ENCODE results near the gene MBP. TPM values are rescaled to one million over a fixed set of nuclear protein-coding genes. Genes with fewer than 3 reads are reported as not detected.
A peak's percentile ranks its signal among the peaks of the same experiment; 100 is the strongest.

MBP gene
- polyA plus RNA-seq, 4 donors = 14.3 to 34.3 (median 23.0) TPM

- H3K4me3 ChIP-seq (ENCODE audit: low read depth in 1 of 3, low read length in 3 of 3) = no peak overlapping the region
- no peak for FAIRE-seq
These were observed 76.1 kb downstream of the MBP start for GRCh38 chr18:77056344-77057005.

GRCh38 chr18:77055429-77056300, 76.9 kb downstream of the MBP start:
- H3K36me3 ChIP-seq (ENCODE audit: control insufficient read depth in 3 of 3, insufficient read depth in 2 of 3, low read depth in 1 of 3, low read length in 3 of 3) = peaks cover 0 to 39% (median 0%) of the 10 kb centered on the region in 3 donors
- DNase-seq (peak; percentile 25 to 58), FAIRE-seq (no peak)
- no peaks in the 10 kb centered on the region for H3K9me3 ChIP-seq (ENCODE audit: control insufficient read depth in 2 of 2, insufficient read depth in 1 of 2, low read depth in 1 of 2, low read length in 1 of 2)
- WGBS, 3 donors = 33 to 42% (median 41%) methylated on average over 15 of the region's 15 CpGs
- H3K4me3 ChIP-seq (ENCODE audit: low read depth in 1 of 3, low read length in 3 of 3) = no peak overlapping the region
- no peaks in the 10 kb centered on the region for H3K27me3 ChIP-seq (ENCODE audit: control insufficient read depth in 3 of 3, insufficient read depth in 3 of 3, low read length in 3 of 3)
- peaks cover 14 to 52% (median 15%) of the 10 kb centered on the region in 3 donors for H3K4me1 ChIP-seq (ENCODE audit: control insufficient read depth in 3 of 3, insufficient read depth in 2 of 3, low read depth in 1 of 3, low read length in 2 of 3)
- peak overlapping the region; percentile 81 to 88 (median 87) for H3K27ac ChIP-seq (ENCODE audit: low read depth in 1 of 3, low read length in 2 of 3)

More at GRCh38 chr18:77056344-77057005, 76.1 kb downstream of the MBP start:
- H3K27me3 ChIP-seq (ENCODE audit: control insufficient read depth in 3 of 3, insufficient read depth in 3 of 3, low read length in 3 of 3) = no peaks in the 10 kb centered on the region
- H3K9me3 ChIP-seq (ENCODE audit: control insufficient read depth in 2 of 2, insufficient read depth in 1 of 2, low read depth in 1 of 2, low read length in 1 of 2) = no peaks in the 10 kb centered on the region
- 10 to 33% (median 22%) methylated on average over 21 of the region's 21 CpGs for WGBS, 3 donors
- peaks cover 14 to 60% (median 17%) of the 10 kb centered on the region in 3 donors for H3K4me1 ChIP-seq (ENCODE audit: control insufficient read depth in 3 of 3, insufficient read depth in 2 of 3, low read depth in 1 of 3, low read length in 2 of 3)
- H3K36me3 ChIP-seq (ENCODE audit: control insufficient read depth in 3 of 3, insufficient read depth in 2 of 3, low read depth in 1 of 3, low read length in 3 of 3) = peaks cover 0 to 40% (median 0%) of the 10 kb centered on the region in 3 donors
- peak overlapping the region; percentile 81 to 88 (median 82) for H3K27ac ChIP-seq (ENCODE audit: low read depth in 1 of 3, low read length in 2 of 3)
- DNase-seq = peak; percentile 90 to 92

GRCh38 chr18:77054606-77055428, 77.8 kb downstream of the MBP start:
- Histone ChIP-seq H3K36me3 (ENCODE audit: control insufficient read depth in 3 of 3, insufficient read depth in 2 of 3, low read depth in 1 of 3, low read length in 3 of 3) (peaks cover 0 to 34% (median 0%) of the 10 kb centered on the region in 3 donors), H3K27me3 (ENCODE audit: control insufficient read depth in 3 of 3, insufficient read depth in 3 of 3, low read length in 3 of 3) (no peaks in the 10 kb centered on the region), H3K4me1 (ENCODE audit: control insufficient read depth in 3 of 3, insufficient read depth in 2 of 3, low read depth in 1 of 3, low read length in 2 of 3) (peaks cover 14 to 48% (median 15%) of the 10 kb centered on the region in 3 donors), H3K4me3 (ENCODE audit: low read depth in 1 of 3, low read length in 3 of 3) (peak overlapping the region in 1 of 3 donors; percentile 6), H3K9me3 (ENCODE audit: control insufficient read depth in 2 of 2, insufficient read depth in 1 of 2, low read depth in 1 of 2, low read length in 1 of 2) (no peaks in the 10 kb centered on the region), H3K27ac (ENCODE audit: low read depth in 1 of 3, low read length in 2 of 3) (peak overlapping the region; percentile 87 to 88 (median 88))
- FAIRE-seq (no peak), DNase-seq (peak; percentile 86 to 94)
- 4 to 14% (median 7%) methylated on average over 15 of the region's 15 CpGs for WGBS, 3 donors

GRCh38 chr18:77054288-77054605, 78.3 kb downstream of the MBP start:
- Histone ChIP-seq H3K27ac (ENCODE audit: low read depth in 1 of 3, low read length in 2 of 3) (peak overlapping the region; percentile 87 to 88 (median 88)), H3K9me3 (ENCODE audit: control insufficient read depth in 2 of 2, insufficient read depth in 1 of 2, low read depth in 1 of 2, low read length in 1 of 2) (no peaks in the 10 kb centered on the region), H3K36me3 (ENCODE audit: control insufficient read depth in 3 of 3, insufficient read depth in 2 of 3, low read depth in 1 of 3, low read length in 3 of 3) (peaks cover 0 to 34% (median 0%) of the 10 kb centered on the region in 3 donors), H3K27me3 (ENCODE audit: control insufficient read depth in 3 of 3, insufficient read depth in 3 of 3, low read length in 3 of 3) (no peaks in the 10 kb centered on the region), H3K4me1 (ENCODE audit: control insufficient read depth in 3 of 3, insufficient read depth in 2 of 3, low read depth in 1 of 3, low read length in 2 of 3) (peaks cover 14 to 46% (median 15%) of the 10 kb centered on the region in 3 donors), H3K4me3 (ENCODE audit: low read depth in 1 of 3, low read length in 3 of 3) (peak overlapping the region in 1 of 3 donors; percentile 6)
- DNase-seq (no peak), FAIRE-seq (no peak)
- 45 to 49% (median 46%) methylated on average over 6 of the region's 6 CpGs for WGBS, 3 donors

- FAIRE-seq (no peak), DNase-seq (no peak)
- Histone ChIP-seq H3K27ac (ENCODE audit: low read depth in 1 of 3, low read length in 2 of 3) (peak overlapping the region; percentile 87 to 88 (median 88)), H3K27me3 (ENCODE audit: control insufficient read depth in 3 of 3, insufficient read depth in 3 of 3, low read length in 3 of 3) (no peaks in the 10 kb centered on the region), H3K36me3 (ENCODE audit: control insufficient read depth in 3 of 3, insufficient read depth in 2 of 3, low read depth in 1 of 3, low read length in 3 of 3) (peaks cover 0 to 33% (median 0%) of the 10 kb centered on the region in 3 donors), H3K4me3 (ENCODE audit: low read depth in 1 of 3, low read length in 3 of 3) (no peak overlapping the region), H3K9me3 (ENCODE audit: control insufficient read depth in 2 of 2, insufficient read depth in 1 of 2, low read depth in 1 of 2, low read length in 1 of 2) (no peaks in the 10 kb centered on the region), H3K4me1 (ENCODE audit: control insufficient read depth in 3 of 3, insufficient read depth in 2 of 3, low read depth in 1 of 3, low read length in 2 of 3) (peaks cover 14 to 46% (median 15%) of the 10 kb centered on the region in 3 donors)
- WGBS, 3 donors = 85 to 90% (median 88%) methylated on average over 18 of the region's 18 CpGs
These were observed 78.8 kb downstream of the MBP start for GRCh38 chr18:77053616-77054287.

- peaks cover 0 to 30% (median 0%) of the 10 kb centered on the region in 3 donors for H3K36me3 ChIP-seq (ENCODE audit: control insufficient read depth in 3 of 3, insufficient read depth in 2 of 3, low read depth in 1 of 3, low read length in 3 of 3)
- DNase-seq = no peak
- H3K27ac ChIP-seq (ENCODE audit: low read depth in 1 of 3, low read length in 2 of 3) = peak overlapping the region in 1 of 3 donors; percentile 50
- peaks cover 14 to 46% (median 15%) of the 10 kb centered on the region in 3 donors for H3K4me1 ChIP-seq (ENCODE audit: control insufficient read depth in 3 of 3, insufficient read depth in 2 of 3, low read depth in 1 of 3, low read length in 2 of 3)
- no peaks in the 10 kb centered on the region for H3K9me3 ChIP-seq (ENCODE audit: control insufficient read depth in 2 of 2, insufficient read depth in 1 of 2, low read depth in 1 of 2, low read length in 1 of 2)
- WGBS, 3 donors = 77 to 95% (median 87%) methylated on average over 5 of the region's 5 CpGs
- no peak for FAIRE-seq
- no peak overlapping the region for H3K4me3 ChIP-seq (ENCODE audit: low read depth in 1 of 3, low read length in 3 of 3)
- H3K27me3 ChIP-seq (ENCODE audit: control insufficient read depth in 3 of 3, insufficient read depth in 3 of 3, low read length in 3 of 3) = no peaks in the 10 kb centered on the region
These were observed 79.6 kb downstream of the MBP start for GRCh38 chr18:77052983-77053309.

- FAIRE-seq = no peak
These were observed 80.1 kb downstream of the MBP start for GRCh38 chr18:77052297-77052982.

More at GRCh38 chr18:77052297-77052982, 80.1 kb downstream of the MBP start:
- H3K27me3 ChIP-seq (ENCODE audit: control insufficient read depth in 3 of 3, insufficient read depth in 3 of 3, low read length in 3 of 3) = no peaks in the 10 kb centered on the region
- peaks cover 14 to 44% (median 15%) of the 10 kb centered on the region in 3 donors for H3K4me1 ChIP-seq (ENCODE audit: control insufficient read depth in 3 of 3, insufficient read depth in 2 of 3, low read depth in 1 of 3, low read length in 2 of 3)
- no peak overlapping the region for H3K4me3 ChIP-seq (ENCODE audit: low read depth in 1 of 3, low read length in 3 of 3)
- H3K9me3 ChIP-seq (ENCODE audit: control insufficient read depth in 2 of 2, insufficient read depth in 1 of 2, low read depth in 1 of 2, low read length in 1 of 2) = no peaks in the 10 kb centered on the region
- 80 to 93% (median 89%) methylated on average over 20 of the region's 20 CpGs for WGBS, 3 donors
- H3K36me3 ChIP-seq (ENCODE audit: control insufficient read depth in 3 of 3, insufficient read depth in 2 of 3, low read depth in 1 of 3, low read length in 3 of 3) = peaks cover 0 to 31% (median 0%) of the 10 kb centered on the region in 3 donors
- no peak for DNase-seq
- peak overlapping the region in 1 of 3 donors; percentile 50 for H3K27ac ChIP-seq (ENCODE audit: low read depth in 1 of 3, low read length in 2 of 3)

All from small intestine (tissue), 7 donors.